NT2/D1 (cell line): ENCODE data around the gene SULT6B1.

Experiments used
- DNase-seq: peaks from one replicate; pipeline ENCODE4 v3.0.0-alpha.2; 2011; ENCODE audit warnings: low read depth, low spot score
- H3K27me3 ChIP-seq: 2 replicates; pipeline ENCODE4 v1.6.0; 2011; ENCODE audit warnings: mild to moderate bottlenecking; ENCODE audit not compliant: insufficient read length, insufficient read depth
- H3K36me3 ChIP-seq: 2 replicates; pipeline ENCODE4 v1.6.1; 2011; ENCODE audit warnings: mild to moderate bottlenecking, low read length, mixed read lengths; ENCODE audit not compliant: insufficient read depth, insufficient read length
- H3K4me1 ChIP-seq: 2 replicates; pipeline ENCODE4 v1.5.1; 2011; ENCODE audit not compliant: insufficient read depth, insufficient read length
- H3K4me3 ChIP-seq: 2 replicates; pipeline ENCODE4 v1.5.1; 2011; ENCODE audit warnings: low read depth; ENCODE audit not compliant: insufficient read length
- H3K9ac ChIP-seq: 2 replicates; pipeline ENCODE4 v1.6.0; 2011; ENCODE audit warnings: low read depth; ENCODE audit not compliant: insufficient read length
- H3K9me3 ChIP-seq: 2 replicates; pipeline ENCODE4 v1.5.1; 2011; ENCODE audit warnings: mild to moderate bottlenecking, low read length; ENCODE audit not compliant: insufficient read depth
- SUZ12 ChIP-seq: IDR thresholded peaks from 2 replicates; pipeline ENCODE4 v1.6.1; 2011; ENCODE audit not compliant: insufficient read length, insufficient read depth; ENCODE audit errors: extremely low read depth
- YY1 ChIP-seq: IDR thresholded peaks from 2 replicates; pipeline ENCODE4 v1.6.1; 2011; ENCODE audit not compliant: insufficient read length, insufficient read depth
- ZNF274 ChIP-seq: IDR thresholded peaks from 2 replicates; pipeline ENCODE4 v1.6.1; 2011; ENCODE audit warnings: mild to moderate bottlenecking, low read depth, low read length

SULT6B1 gene

DNA sequence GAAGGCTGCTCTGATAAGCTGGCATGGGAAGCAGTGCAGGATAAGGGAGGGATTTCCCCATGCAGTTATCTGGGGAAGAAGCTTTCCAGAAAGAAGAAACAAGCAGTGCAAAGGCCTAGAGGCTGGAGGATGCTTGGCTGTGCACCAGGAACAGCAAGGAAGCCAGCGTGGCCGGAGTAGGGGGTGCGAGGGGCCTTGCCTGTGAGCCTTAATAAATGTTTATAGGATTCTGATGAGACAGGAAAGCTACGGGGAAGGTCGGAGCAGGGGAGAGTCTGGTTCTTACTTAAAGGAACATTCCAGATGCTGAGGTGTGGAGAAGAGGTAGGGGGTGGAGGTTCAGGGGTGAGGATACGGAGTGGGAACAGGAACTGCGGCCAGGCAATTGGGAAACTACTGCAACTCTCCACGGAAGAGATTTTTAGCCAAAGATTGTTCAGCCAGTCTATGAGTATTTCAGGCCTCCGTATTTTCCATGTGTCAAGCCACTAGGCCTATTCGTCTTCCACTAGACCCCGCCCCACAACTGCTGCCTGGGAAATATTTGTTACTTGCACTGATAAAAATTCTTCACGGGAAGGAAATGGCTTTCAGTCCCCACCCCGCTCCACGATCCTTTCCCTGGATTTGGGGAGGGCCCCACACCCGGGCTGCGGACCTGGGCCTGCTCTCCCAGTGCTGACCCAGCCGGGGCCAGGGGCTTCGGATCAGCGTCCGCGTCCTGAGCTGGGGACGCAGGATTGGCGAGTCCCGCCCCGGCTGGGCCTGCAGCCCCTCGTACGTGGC lies 32.2 kb downstream of the SULT6B1 start:
- Histone ChIP-seq H3K4me1 (no peaks in the 10 kb centered on the region), H3K27me3 (peaks cover 21% of the 10 kb centered on the region), H3K9me3 (no peaks in the 10 kb centered on the region), H3K36me3 (no peaks in the 10 kb centered on the region), H3K9ac (peak overlapping the region; percentile 76), H3K4me3 (peak overlapping the region; percentile 60)
- no peak for TF ChIP-seq YY1
- no peak for TF ChIP-seq SUZ12
- no peak for TF ChIP-seq ZNF274
- no peak for DNase-seq

DNA sequence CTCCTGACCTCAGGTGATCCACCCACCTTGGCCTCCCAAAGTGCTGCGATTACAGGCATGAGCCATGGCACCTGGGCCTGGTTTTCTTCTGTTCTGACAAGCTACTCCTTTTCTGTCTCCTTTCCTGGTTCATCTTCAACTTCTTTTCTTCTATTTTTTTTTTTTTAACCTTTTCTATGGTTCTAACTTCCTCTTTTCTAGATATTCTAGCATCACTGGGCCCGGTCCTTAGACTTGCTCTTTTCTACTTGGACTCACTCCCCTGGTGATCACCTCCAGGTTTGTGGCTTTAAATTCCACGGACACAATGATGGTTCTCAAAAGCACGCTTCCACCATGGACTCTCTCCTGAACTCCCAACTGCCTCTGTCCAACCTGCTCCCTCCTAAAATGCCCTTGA lies 33.7 kb downstream of the SULT6B1 start:
- H3K4me1 ChIP-seq = no peaks in the 10 kb centered on the region
- no peak overlapping the region for H3K9ac ChIP-seq
- H3K9me3 ChIP-seq = no peaks in the 10 kb centered on the region
- H3K36me3 ChIP-seq = no peaks in the 10 kb centered on the region
- H3K4me3 ChIP-seq = no peak overlapping the region
- TF ChIP-seq ZNF274 (no peak), YY1 (no peak), SUZ12 (no peak)
- DNase-seq = no peak
- peaks cover 21% of the 10 kb centered on the region for H3K27me3 ChIP-seq

DNA sequence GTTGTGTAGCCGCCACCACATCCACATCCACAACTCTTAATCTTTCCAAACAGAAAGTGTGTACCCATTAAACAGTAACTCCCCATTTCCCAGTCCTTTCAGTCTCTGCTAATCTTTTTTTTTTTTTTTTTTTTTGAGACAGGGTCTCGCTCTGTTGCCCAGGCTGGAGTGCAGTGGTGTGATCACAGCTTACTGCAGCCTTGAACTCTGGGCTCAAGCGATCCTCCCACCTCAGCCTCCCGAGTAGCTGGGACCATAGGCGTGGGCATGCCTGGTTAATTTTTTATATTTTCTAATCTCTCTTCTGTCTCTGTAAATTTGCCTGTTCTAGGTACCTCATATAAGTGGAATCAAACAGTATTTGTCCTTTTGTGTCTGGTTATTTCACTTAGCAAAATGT lies 35.2 kb downstream of the SULT6B1 start:
- peaks cover 10% of the 10 kb centered on the region for H3K27me3 ChIP-seq
- H3K4me1 ChIP-seq = no peaks in the 10 kb centered on the region
- H3K36me3 ChIP-seq = no peaks in the 10 kb centered on the region
- no peaks in the 10 kb centered on the region for H3K9me3 ChIP-seq
- no peak overlapping the region for H3K9ac ChIP-seq
- no peak for DNase-seq
- TF ChIP-seq ZNF274 (no peak), YY1 (no peak), SUZ12 (no peak)
- no peak overlapping the region for H3K4me3 ChIP-seq

DNA sequence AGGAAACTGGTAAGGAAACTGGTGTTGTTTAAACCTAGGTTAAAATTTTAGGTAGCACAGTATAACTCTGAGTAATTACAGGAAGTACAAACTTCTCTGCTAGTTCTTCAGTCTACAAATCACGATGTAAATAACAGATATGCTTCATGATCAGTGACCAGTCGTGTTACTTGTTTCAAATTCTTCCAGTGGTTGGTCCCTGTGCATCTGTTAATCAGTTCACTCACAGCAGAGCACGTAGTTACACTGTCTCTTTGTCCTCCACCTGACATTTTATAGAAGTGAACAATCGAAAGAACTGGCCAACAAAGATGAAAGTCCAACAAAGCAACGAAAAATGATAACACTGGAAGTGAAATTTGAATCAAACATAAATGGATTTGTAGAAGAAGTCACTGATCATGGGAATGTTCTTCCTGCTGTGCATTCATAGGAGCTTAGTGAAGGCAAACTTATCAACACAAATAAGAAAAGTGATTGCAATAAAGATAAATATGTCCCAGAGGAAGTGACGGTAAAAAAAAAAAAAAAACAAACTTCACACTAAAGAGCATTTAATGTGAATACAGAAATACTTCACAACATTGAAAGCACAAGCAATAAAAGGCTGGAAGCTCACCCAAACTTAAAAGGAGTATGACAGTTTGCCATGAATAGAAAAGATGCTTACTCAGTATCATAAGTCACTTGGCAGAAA lies 38.7 kb downstream of the SULT6B1 start:
- Histone ChIP-seq H3K9me3 (no peaks in the 10 kb centered on the region), H3K27me3 (no peaks in the 10 kb centered on the region), H3K36me3 (peaks cover 14% of the 10 kb centered on the region), H3K4me3 (no peak overlapping the region), H3K9ac (no peak overlapping the region), H3K4me1 (no peaks in the 10 kb centered on the region)
- DNase-seq = no peak
- TF ChIP-seq SUZ12 (no peak), YY1 (no peak), ZNF274 (no peak)

DNA sequence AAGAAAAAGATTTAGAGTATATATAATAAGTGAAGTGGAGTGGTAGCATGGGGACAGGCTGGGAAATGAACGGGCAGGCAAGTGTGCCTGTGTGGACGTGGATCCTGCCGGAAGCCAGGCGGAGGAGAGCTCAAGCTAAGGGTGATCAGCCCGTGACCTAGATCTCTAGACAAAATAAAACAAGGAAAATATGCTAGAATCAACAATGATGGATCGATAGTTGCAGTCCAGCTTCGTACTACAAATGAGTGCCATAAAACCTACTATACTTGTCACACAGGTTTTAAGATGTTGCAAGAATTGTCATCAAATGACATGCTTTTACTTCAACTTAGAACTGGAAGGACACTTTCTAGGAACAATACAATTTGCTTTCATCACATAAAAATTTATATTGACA lies 40.1 kb downstream of the SULT6B1 start:
- Histone ChIP-seq H3K4me3 (no peak overlapping the region), H3K4me1 (no peaks in the 10 kb centered on the region), H3K27me3 (no peaks in the 10 kb centered on the region), H3K9ac (no peak overlapping the region), H3K36me3 (peaks cover 22% of the 10 kb centered on the region), H3K9me3 (no peaks in the 10 kb centered on the region)
- TF ChIP-seq ZNF274 (no peak), SUZ12 (no peak), YY1 (no peak)
- DNase-seq = no peak

DNA sequence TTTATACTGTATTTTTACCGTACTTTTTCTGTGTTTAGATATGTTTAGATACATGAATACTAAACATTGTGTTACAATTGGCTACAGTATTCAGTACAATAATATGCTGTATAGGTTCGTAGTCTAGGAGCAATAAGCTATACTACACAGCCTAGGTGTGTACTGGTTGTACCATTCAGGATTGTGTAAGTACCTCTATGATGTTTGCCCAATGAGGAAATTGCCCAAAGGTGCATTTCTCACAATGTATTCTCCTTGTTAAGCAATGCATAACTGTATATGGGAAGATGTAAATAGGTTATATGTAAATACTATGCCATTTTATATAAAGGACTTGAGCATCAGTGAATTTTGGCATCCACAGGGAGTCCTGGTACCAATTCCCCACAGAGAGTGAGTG lies 42.4 kb downstream of the SULT6B1 start:
- no peaks in the 10 kb centered on the region for H3K4me1 ChIP-seq
- H3K9me3 ChIP-seq = no peaks in the 10 kb centered on the region
- H3K27me3 ChIP-seq = no peaks in the 10 kb centered on the region
- no peak overlapping the region for H3K9ac ChIP-seq
- TF ChIP-seq ZNF274 = no peak
- no peak for TF ChIP-seq YY1
- no peak for TF ChIP-seq SUZ12
- H3K4me3 ChIP-seq = no peak overlapping the region
- peaks cover 27% of the 10 kb centered on the region for H3K36me3 ChIP-seq
- no peak for DNase-seq

DNA sequence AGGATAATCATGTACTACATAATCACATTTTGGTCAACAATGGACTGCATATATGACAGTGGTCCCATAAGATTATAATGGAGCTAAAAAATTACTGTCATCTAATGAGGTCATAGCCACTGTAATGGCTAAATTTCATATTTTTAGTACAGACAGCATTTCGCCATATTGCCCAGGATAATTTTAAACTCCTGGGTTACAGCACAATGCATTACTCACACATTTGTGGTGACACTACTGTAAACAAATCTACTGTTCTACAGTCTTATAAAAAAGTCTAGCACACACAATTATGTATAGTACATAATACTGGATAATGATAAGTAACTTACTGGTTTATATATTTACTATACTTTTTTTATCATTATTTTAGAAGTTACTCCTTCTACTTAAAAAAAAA lies 44.5 kb downstream of the SULT6B1 start:
- TF ChIP-seq ZNF274 (no peak), YY1 (no peak), SUZ12 (no peak)
- no peak for DNase-seq
- H3K36me3 ChIP-seq = peaks cover 37% of the 10 kb centered on the region

More for the DNA sequence above, 44.5 kb downstream of the SULT6B1 start:
- Histone ChIP-seq H3K9ac (no peak overlapping the region), H3K4me1 (no peaks in the 10 kb centered on the region), H3K9me3 (no peaks in the 10 kb centered on the region), H3K4me3 (no peak overlapping the region), H3K27me3 (no peaks in the 10 kb centered on the region)
